RWPE1 (cell line): ENCODE data around the gene SEMA7A.

Source experiments
- CTCF ChIA-PET: fragments of 350-600 bp; sonication (Branson Sonifier 250); formaldehyde crosslinking; extraction: SDS; loops from one replicate; lab custom pipeline; 2021; lab: Yijun Ruan, JAX
- POLR2A ChIA-PET: fragments of 400-600 bp; formaldehyde crosslinking; extraction: SDS; loops from one replicate; lab custom pipeline; 2020; ENCODE audit warnings: antibody characterized with exemption; ENCODE audit not compliant: low non-redundant PET; lab: Yijun Ruan, JAX
- DNase-seq: peaks from one replicate; pipeline ENCODE4 v3.0.0; 2012; ENCODE audit warnings: low spot score
- H3K27ac ChIP-seq: fragments of 450-650 bp; 2 replicates; pipeline ENCODE4 v1.5.1; 2017
- TF ChIP-seq, protein P1 (sequence below): fragments of 450-650 bp; conservative IDR thresholded peaks from 2 replicates; pipeline ENCODE4 v1.5.1; 2017; ENCODE audit warnings: low read depth, mild to moderate bottlenecking

Gene SEMA7A

GRCh38 chr15:74373731-74374647 lies 59.8 kb downstream of the SEMA7A start:
- TF ChIP-seq, protein P1, sequence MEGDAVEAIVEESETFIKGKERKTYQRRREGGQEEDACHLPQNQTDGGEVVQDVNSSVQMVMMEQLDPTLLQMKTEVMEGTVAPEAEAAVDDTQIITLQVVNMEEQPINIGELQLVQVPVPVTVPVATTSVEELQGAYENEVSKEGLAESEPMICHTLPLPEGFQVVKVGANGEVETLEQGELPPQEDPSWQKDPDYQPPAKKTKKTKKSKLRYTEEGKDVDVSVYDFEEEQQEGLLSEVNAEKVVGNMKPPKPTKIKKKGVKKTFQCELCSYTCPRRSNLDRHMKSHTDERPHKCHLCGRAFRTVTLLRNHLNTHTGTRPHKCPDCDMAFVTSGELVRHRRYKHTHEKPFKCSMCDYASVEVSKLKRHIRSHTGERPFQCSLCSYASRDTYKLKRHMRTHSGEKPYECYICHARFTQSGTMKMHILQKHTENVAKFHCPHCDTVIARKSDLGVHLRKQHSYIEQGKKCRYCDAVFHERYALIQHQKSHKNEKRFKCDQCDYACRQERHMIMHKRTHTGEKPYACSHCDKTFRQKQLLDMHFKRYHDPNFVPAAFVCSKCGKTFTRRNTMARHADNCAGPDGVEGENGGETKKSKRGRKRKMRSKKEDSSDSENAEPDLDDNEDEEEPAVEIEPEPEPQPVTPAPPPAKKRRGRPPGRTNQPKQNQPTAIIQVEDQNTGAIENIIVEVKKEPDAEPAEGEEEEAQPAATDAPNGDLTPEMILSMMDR, result peak; percentile 90
- peak; percentile 99 for DNase-seq
- ChIA-PET POLR2A (no interaction called here), CTCF (interaction anchor here (0.5 to 2.6 kb wide), 27 partner anchors 9 to 926 kb away, joined by 3 to 16 read pairs (median 4); no protein-coding TSS in a partner anchor)
- H3K27ac ChIP-seq, result peak overlapping the region; percentile 66

DNA sequence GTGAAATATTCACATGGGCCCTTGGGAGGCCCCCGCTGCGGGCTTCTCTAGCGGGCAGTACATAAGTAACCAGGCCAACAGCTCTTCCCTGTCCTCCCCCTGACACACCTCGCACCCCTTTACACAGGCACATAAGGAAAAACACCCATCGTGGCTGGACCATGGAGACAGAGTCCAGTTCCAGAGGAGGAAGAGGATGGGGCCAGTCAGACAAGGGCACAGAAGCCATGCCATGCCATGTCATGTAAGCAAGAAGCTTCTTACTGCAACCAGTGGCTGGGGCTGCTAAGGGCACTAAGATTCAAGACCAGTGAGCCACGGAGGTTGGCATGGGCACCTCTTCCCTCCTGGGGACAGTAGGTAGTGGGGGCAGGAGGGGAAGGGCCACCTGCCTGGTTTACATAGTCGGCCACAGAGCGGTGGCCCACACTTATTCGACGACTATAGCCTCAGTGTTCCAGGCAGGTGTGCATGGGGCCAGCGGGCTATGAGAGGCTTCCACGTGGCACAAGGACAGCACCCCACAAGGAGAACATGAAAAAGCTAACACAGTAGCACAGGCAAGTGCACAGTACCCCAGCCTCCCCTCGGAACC lies 60.6 kb downstream of the SEMA7A start:
- ChIA-PET POLR2A (no interaction called here), CTCF (interaction anchor here (0.5 to 2.6 kb wide), 9 partner anchors 10 to 927 kb away, joined by 3 to 9 read pairs (median 5); no protein-coding TSS in a partner anchor)
- no peak overlapping the region for H3K27ac ChIP-seq
- no peak for DNase-seq
- TF ChIP-seq, protein P1, result no peak

GRCh38 chr15:74370471-74370870 lies 63.3 kb downstream of the SEMA7A start:
- CTCF ChIA-PET, result interaction anchor here (0.8 to 1.4 kb wide), 3 partner anchors 11 to 247 kb away, joined by 3 to 5 read pairs (median 3); no protein-coding TSS in a partner anchor
- H3K27ac ChIP-seq, result no peak overlapping the region
- no peak for DNase-seq
- POLR2A ChIA-PET, result no interaction called here
- TF ChIP-seq, protein P1, result no peak

DNA sequence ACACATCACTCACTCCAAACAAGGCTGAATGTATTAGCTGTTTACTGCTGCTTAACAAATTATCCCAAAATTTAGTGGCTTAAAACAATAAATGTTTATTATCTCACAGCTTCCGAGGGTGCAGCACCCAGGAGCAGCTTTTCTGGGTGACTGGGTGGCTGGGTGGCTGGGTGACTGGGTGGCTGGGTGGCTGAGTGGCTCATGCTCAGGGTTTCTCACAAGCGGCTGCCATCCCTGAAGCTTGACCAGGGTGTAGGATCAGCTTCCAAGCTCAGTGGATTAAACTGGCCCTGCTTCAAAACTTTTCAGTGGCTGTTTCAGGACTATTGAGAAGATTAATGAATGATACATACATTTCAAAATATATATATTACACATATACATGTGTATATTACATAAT lies 64.0 kb downstream of the SEMA7A start:
- ChIA-PET CTCF (interaction anchor here (0.8 to 1.2 kb wide), 2 partner anchors 70 to 248 kb away, joined by 3 read pairs; no protein-coding TSS in a partner anchor), POLR2A (no interaction called here)

GRCh38 chr15:74369084-74369745 lies 64.5 kb downstream of the SEMA7A start:
- CTCF ChIA-PET, result interaction anchor here (1.2 kb wide), 1 partner anchor 70 kb away, joined by 3 read pairs; no protein-coding TSS in a partner anchor

More for the DNA sequence above, 64.0 kb downstream of the SEMA7A start:
- no peak overlapping the region for H3K27ac ChIP-seq
- DNase-seq, result no peak
- TF ChIP-seq, protein P1, result no peak

More at GRCh38 chr15:74369084-74369745, 64.5 kb downstream of the SEMA7A start:
- POLR2A ChIA-PET, result no interaction called here
- H3K27ac ChIP-seq, result no peak overlapping the region
- no peak for DNase-seq
- TF ChIP-seq, protein P1, result no peak
